ENCODE results near the gene ISYNA1. TPM values are rescaled to one million over a fixed set of nuclear protein-coding genes. Genes with fewer than 3 reads are reported as not detected.
A peak's percentile ranks its signal among the peaks of the same experiment; 100 is the strongest.

ISYNA1 gene
- total and polyA plus RNA-seq, 11 donors, result 14.0 to 60.6 (median 24.0) TPM

- intact Hi-C loops (cut with DNase I), result loop anchor here in 3 of 10 donors (5.0 to 10.0 kb wide), 2 partner anchors 37 to 119 kb away; partner anchors contain the start of gene IQCN (in 1 of the 3)
- peaks cover 0 to 4% (median 0%) of the 10 kb centered on the region in 12 donors for H3K9me3 ChIP-seq
- ATAC-seq (peak in 3 of 4 donors; percentile 22 to 44 (median 33)), DNase-seq (peak in 4 of 5 donors; percentile 44 to 83 (median 63))
- H3K27ac ChIP-seq, result peak overlapping the region in 3 of 12 donors; percentile 13 to 76 (median 41)
- peaks cover 0 to 33% (median 0%) of the 10 kb centered on the region in 9 donors for H3K36me3 ChIP-seq
- H3K4me3 ChIP-seq, result peak overlapping the region in 4 of 12 donors; percentile 10 to 66 (median 26)
- 63 to 70% (median 63%) methylated on average over 7 of the region's 7 CpGs for WGBS, 4 donors
- TF ChIP-seq CTCF (IDR thresholded peaks at IDR 0.05), result no peak
- TF ChIP-seq POLR2A (IDR thresholded peaks at IDR 0.05), result no peak
- H3K27me3 ChIP-seq, result peaks cover 0 to 18% (median 0%) of the 10 kb centered on the region in 9 donors
- peaks cover 0 to 31% (median 0%) of the 10 kb centered on the region in 12 donors for H3K4me1 ChIP-seq
Observed at GRCh38 chr19:18393836-18394235, 44.1 kb downstream of the ISYNA1 start.

GRCh38 chr19:18392926-18393325 is 45.0 kb downstream of the ISYNA1 start:
- DNase-seq, result no peak
- H3K4me1 ChIP-seq, result peaks cover 0 to 31% (median 8%) of the 10 kb centered on the region in 12 donors
- H3K9me3 ChIP-seq, result peaks cover 0 to 4% (median 0%) of the 10 kb centered on the region in 12 donors
- TF ChIP-seq POLR2A (IDR thresholded peaks at IDR 0.05) (no peak), CTCF (IDR thresholded peaks at IDR 0.05) (no peak)
- intact Hi-C loops (cut with DNase I), result loop anchor here in 3 of 10 donors (5.0 to 10.0 kb wide), 2 partner anchors 36 to 118 kb away; partner anchors contain the start of gene IQCN (in 1 of the 3)
- H3K27me3 ChIP-seq, result peaks cover 0 to 14% (median 0%) of the 10 kb centered on the region in 9 donors
- peak overlapping the region in 4 of 12 donors; percentile 2 to 66 (median 20) for H3K4me3 ChIP-seq
- H3K27ac ChIP-seq, result peak overlapping the region in 3 of 12 donors; percentile 4 to 76 (median 28)
- H3K36me3 ChIP-seq, result peaks cover 0 to 35% (median 0%) of the 10 kb centered on the region in 9 donors
- ATAC-seq, result no peak
- WGBS, 4 donors, result 77 to 84% (median 81%) methylated on average over 5 of the region's 5 CpGs

- peak overlapping the region in 2 of 12 donors; percentile 8 to 66 for H3K4me3 ChIP-seq
- H3K4me1 ChIP-seq, result peaks cover 0 to 30% (median 9%) of the 10 kb centered on the region in 12 donors
- TF ChIP-seq CTCF (IDR thresholded peaks at IDR 0.05) (no peak), POLR2A (IDR thresholded peaks at IDR 0.05) (no peak)
- intact Hi-C loops (cut with DNase I), result loop anchor here in 3 of 10 donors (5.0 to 10.0 kb wide), 2 partner anchors 35 to 118 kb away; partner anchors contain the start of gene IQCN (in 1 of the 3)
- WGBS, 4 donors, result 67 to 80% (median 72%) methylated on average over 11 of the region's 11 CpGs
- peaks cover 0 to 4% (median 0%) of the 10 kb centered on the region in 12 donors for H3K9me3 ChIP-seq
- peaks cover 0 to 35% (median 0%) of the 10 kb centered on the region in 9 donors for H3K36me3 ChIP-seq
- ATAC-seq, result peak; percentile 11 to 33 (median 25)
- DNase-seq, result peak in 3 of 5 donors; percentile 29 to 64 (median 61)
- peak overlapping the region in 3 of 12 donors; percentile 4 to 76 (median 28) for H3K27ac ChIP-seq
- H3K27me3 ChIP-seq, result peaks cover 0 to 9% (median 0%) of the 10 kb centered on the region in 9 donors
Observed at GRCh38 chr19:18392417-18392816, 45.5 kb downstream of the ISYNA1 start.

GRCh38 chr19:18391509-18392075 is 46.3 kb downstream of the ISYNA1 start:
- no peak for DNase-seq
- H3K27me3 ChIP-seq, result peaks cover 0 to 2% (median 0%) of the 10 kb centered on the region in 9 donors
- intact Hi-C loops (cut with DNase I), result loop anchor here in 3 of 10 donors (5.0 to 10.0 kb wide), 2 partner anchors 34 to 117 kb away; partner anchors contain the start of gene IQCN (in 1 of the 3)
- peaks cover 0 to 4% (median 0%) of the 10 kb centered on the region in 12 donors for H3K9me3 ChIP-seq
- peaks cover 0 to 33% (median 10%) of the 10 kb centered on the region in 12 donors for H3K4me1 ChIP-seq
- TF ChIP-seq CTCF (IDR thresholded peaks at IDR 0.05) (no peak), POLR2A (IDR thresholded peaks at IDR 0.05) (no peak)
- 77 to 89% (median 84%) methylated on average over 7 to 9 of the region's 9 CpGs for WGBS, 4 donors
- H3K4me3 ChIP-seq, result peak overlapping the region in 1 of 12 donors; percentile 20
- peaks cover 0 to 35% (median 0%) of the 10 kb centered on the region in 9 donors for H3K36me3 ChIP-seq
- no peak for ATAC-seq
- H3K27ac ChIP-seq, result no peak overlapping the region

Data from heart left ventricle (tissue), 16 donors.